HepG2 (cell line): Measurements from ENCODE around the gene ECHDC1. TPM values are rescaled to one million over a fixed set of nuclear protein-coding genes. Genes with fewer than 3 reads are reported as not detected.
"Not testable (repeated sequence)": the region's sequence is repeated elsewhere in the genome, so short reads cannot be mapped to it uniquely, and the experiment has no call there.

Experiments used
- ATAC-seq: fragments of 200-7000 bp; cut with Tn5 transposase; 3 replicates; pipeline ENCODE4 v1.9.1; 2020; ENCODE audit warnings: mild to moderate bottlenecking, moderate library complexity
- BruUV-seq: library from RNA; stranded (reverse); fragments of 400-500 nt; replicated peaks from 2 replicates; lab custom pipeline; 2021; lab: Mats Ljungman, UMichigan
- CTCF ChIA-PET: fragments of 300-600 bp; formaldehyde crosslinking; extraction: SDS; loops from one replicate; lab custom pipeline; 2021; ENCODE audit warnings: low total read pairs, inconsistent platforms, low intra/inter-chr PET ratio; lab: Yijun Ruan, JAX
- POLR2A ChIA-PET: fragments of 350-600 bp; sonication (Branson Sonifier 250); formaldehyde crosslinking; loops from one replicate; lab custom pipeline; 2020; ENCODE audit warnings: antibody characterized with exemption, inconsistent platforms; lab: Yijun Ruan, JAX
- DNase-seq: peaks from one replicate; pipeline ENCODE4 v3.0.0-alpha.2; 2015; ENCODE audit warnings: low spot score
- FAIRE-seq: peaks from 3 replicates; lab custom pipeline; 2011; peaks lifted over from hg19 to GRCh38; lab: Jason Lieb, UNC
- H2AFZ ChIP-seq: one replicate; pipeline ENCODE4 v1.6.1; 2011; ENCODE audit warnings: low read length, inconsistent platforms
- H3K27ac ChIP-seq: fragments of 300-600 bp; 3 replicates; pipeline ENCODE4 v1.8.0; 2011; ENCODE audit warnings: mixed run types, mild to moderate bottlenecking, mixed read lengths, low read length, inconsistent platforms; ENCODE audit not compliant: insufficient read depth; ENCODE audit errors: extremely low read length
- H3K27me3 ChIP-seq, 2 experiments: fragments of 200-600 bp in 1 of 2; 2 replicates in 1 of 2; 3 replicates in 1 of 2; pipeline versions ENCODE4 v1.6.0 to v1.8.0; 2011; ENCODE audit warnings: low read length in 2 of 2, mild to moderate bottlenecking in 2 of 2, moderate library complexity in 2 of 2, inconsistent platforms in 1 of 2; ENCODE audit not compliant: insufficient read depth in 2 of 2, control insufficient read depth in 1 of 2
- H3K36me3 ChIP-seq, 2 experiments: fragments of 200-600 bp in 1 of 2; replicated peaks in 1 of 2; 2 replicates in 1 of 2; 3 replicates in 1 of 2; pipeline versions ENCODE4 v1.5.1 to v1.8.0; 2011; ENCODE audit warnings: low read length in 2 of 2, inconsistent platforms in 1 of 2; ENCODE audit not compliant: insufficient read depth in 2 of 2, control insufficient read depth in 1 of 2
- H3K4me1 ChIP-seq: 2 replicates; pipeline ENCODE4 v1.5.1; 2012; ENCODE audit warnings: low read length, inconsistent platforms; ENCODE audit not compliant: insufficient read depth
- H3K4me2 ChIP-seq: 2 replicates; pipeline ENCODE4 v1.6.0; 2011; ENCODE audit warnings: low read depth, low read length, inconsistent platforms
- H3K4me3 ChIP-seq, 3 experiments: fragments of 200-600 bp in 1 of 3; sonication (generic), shearing (Covaris generic) in 1 of 3; replicated peaks in 1 of 3; 2 replicates each; pipeline ENCODE4 v1.5.1; 2011 to 2016; ENCODE audit warnings: low read length in 3 of 3, inconsistent platforms in 2 of 3, low read depth in 2 of 3, mild to moderate bottlenecking in 2 of 3, control low read depth in 1 of 3, mixed read lengths in 1 of 3; ENCODE audit not compliant: insufficient read depth in 1 of 3
- H3K79me2 ChIP-seq: one replicate; pipeline ENCODE4 v1.6.1; 2011; ENCODE audit warnings: low read length, inconsistent platforms; ENCODE audit not compliant: insufficient read depth
- H3K9ac ChIP-seq: 2 replicates; pipeline ENCODE4 v1.6.0; 2011; ENCODE audit warnings: mild to moderate bottlenecking, low read depth, low read length, inconsistent platforms; ENCODE audit not compliant: insufficient read depth
- H3K9me3 ChIP-seq: 2 replicates; pipeline ENCODE4 v1.5.1; 2012; ENCODE audit warnings: mild to moderate bottlenecking, low read length
- H4K20me1 ChIP-seq: 2 replicates; pipeline ENCODE4 v1.6.0; 2011; ENCODE audit warnings: inconsistent platforms, mild to moderate bottlenecking, low read length, moderate library complexity; ENCODE audit not compliant: insufficient read depth
- ARNT ChIP-seq: fragments of 450-650 bp; IDR thresholded peaks from 2 replicates; pipeline ENCODE4 v1.6.1; 2017
- FOXC1 ChIP-seq: sonication (generic); formaldehyde crosslinking; IDR thresholded peaks from 2 replicates; pipeline ENCODE4 v1.8.0; 2022; ENCODE audit warnings: mild to moderate bottlenecking, missing genetic modification reagents, borderline replicate concordance
- NR2C2 ChIP-seq: sonication (generic); formaldehyde crosslinking; IDR thresholded peaks from 2 replicates; pipeline ENCODE4 v1.4.0; 2020; ENCODE audit warnings: missing genetic modification reagents, mild to moderate bottlenecking, moderate library complexity, borderline replicate concordance
- RARA ChIP-seq: IDR thresholded peaks from 2 replicates; pipeline ENCODE4 v1.6.1; 2016; ENCODE audit warnings: missing genetic modification reagents, missing compliant biosample characterization
- SPEN ChIP-seq: sonication (generic); formaldehyde crosslinking; IDR thresholded peaks from 2 replicates; pipeline ENCODE4 v1.5.1; 2020; ENCODE audit warnings: low read depth, mild to moderate bottlenecking, missing genetic modification reagents
- YEATS2 ChIP-seq: sonication (generic); formaldehyde crosslinking; IDR thresholded peaks from 2 replicates; pipeline ENCODE4 v1.4.0; 2020; ENCODE audit warnings: missing genetic modification reagents, borderline replicate concordance
- ZNF30 ChIP-seq: sonication (generic); formaldehyde crosslinking; IDR thresholded peaks from 2 replicates; pipeline ENCODE4 v1.5.0; 2020; ENCODE audit warnings: mild to moderate bottlenecking, missing genetic modification reagents
- ZNF329 ChIP-seq: sonication (generic); formaldehyde crosslinking; IDR thresholded peaks from 2 replicates; pipeline ENCODE4 v1.9.0; 2021; ENCODE audit warnings: low read depth, mild to moderate bottlenecking, missing genetic modification reagents
- ZNF589 ChIP-seq: sonication (generic); formaldehyde crosslinking; conservative IDR thresholded peaks from 2 replicates; pipeline ENCODE4 v1.8.0; 2022; ENCODE audit warnings: mild to moderate bottlenecking, moderate library complexity, missing genetic modification reagents
- WGBS: methylation state at CpG from one replicate; pipeline ENCODE4 v1.1.6; 2017; ENCODE audit warnings: low lambda C conversion rate; 5-methylcytosine and 5-hydroxymethylcytosine counted together
- in situ Hi-C: cut with HindIII; loops from 2 replicates; pipeline ENCODE4 v1.10.0; 2017; ENCODE audit warnings: low pct_unique_long_range_greater_than_20kb; ENCODE audit not compliant: extremely low pct_ligation_motif_present
- intact Hi-C: fragments of 100-400 bp; cut with micrococcal nuclease; formaldehyde crosslinking; loops from one replicate; pipeline ENCODE4 v1.10.0; 2022; ENCODE audit not compliant: unreplicated experiment
- polyA plus RNA-seq, 8 experiments: library from polyadenylated mRNA; depleted of rRNA in 3 of 8; stranded (reverse) in 7 of 8; unstranded in 1 of 8; fragments of >200 nt; fragmentation: Illumina TruSeq in 4 of 8; extraction: Trizol in 4 of 8; gene quantifications; 2 replicates each; pipeline versions ENCODE4 v1.2.1 to v1.2.3, GENCODE V29; 2011 to 2016; ENCODE audit warnings: low read depth in 4 of 8, missing spikeins in 1 of 8, mixed read lengths in 1 of 8; ENCODE audit not compliant: insufficient read depth in 1 of 8
- total RNA-seq, 5 experiments: library from RNA; depleted of rRNA; stranded (reverse); fragments of >200 nt; fragmentation: Illumina TruSeq; extraction: Trizol; gene quantifications; 2 replicates each; pipeline ENCODE4 v1.2.3, GENCODE V29; 2016; ENCODE audit warnings: low read depth in 1 of 5
- TF ChIP-seq, protein P1 (sequence below): sonication (generic); formaldehyde crosslinking; IDR thresholded peaks from 2 replicates; pipeline ENCODE4 v1.4.0; 2020; ENCODE audit warnings: missing genetic modification reagents
- TF ChIP-seq, protein P2 (sequence below): sonication (generic); formaldehyde crosslinking; IDR thresholded peaks from 2 replicates; pipeline ENCODE4 v1.4.0; 2020; ENCODE audit warnings: mild to moderate bottlenecking, missing genetic modification reagents

The ECHDC1 gene
- total and polyA plus RNA-seq, 2 of the 13 experiments (the other 11 are each of a cell fraction or from before 2014, with no cell fraction given): 32.8 to 98.1 TPM

GRCh38 chr6:127331256-127331655, 12.2 kb downstream of the ECHDC1 start:
- peaks cover 17% of the 10 kb centered on the region for H3K79me2 ChIP-seq
- H3K4me1 ChIP-seq, in situ Hi-C loops, H3K27me3 ChIP-seq, H4K20me1 ChIP-seq, CTCF ChIA-PET, H3K4me3 ChIP-seq, H2AFZ ChIP-seq, FAIRE-seq, H3K4me2 ChIP-seq, H3K9ac ChIP-seq, intact Hi-C loops, DNase-seq, H3K9me3 ChIP-seq, BruUV-seq, ATAC-seq, H3K27ac ChIP-seq: not testable (repeated sequence)
- H3K36me3 ChIP-seq: peaks cover 2 to 27% of the 10 kb centered on the region in 2 experiments
- POLR2A ChIA-PET: interaction anchor here (1.5 kb wide), 1 partner anchor 65 kb away, joined by 4 read pairs; the partner anchor contains the start of gene RNF146
- WGBS: 94% methylated on average over 3 of the region's 3 CpGs

DNA sequence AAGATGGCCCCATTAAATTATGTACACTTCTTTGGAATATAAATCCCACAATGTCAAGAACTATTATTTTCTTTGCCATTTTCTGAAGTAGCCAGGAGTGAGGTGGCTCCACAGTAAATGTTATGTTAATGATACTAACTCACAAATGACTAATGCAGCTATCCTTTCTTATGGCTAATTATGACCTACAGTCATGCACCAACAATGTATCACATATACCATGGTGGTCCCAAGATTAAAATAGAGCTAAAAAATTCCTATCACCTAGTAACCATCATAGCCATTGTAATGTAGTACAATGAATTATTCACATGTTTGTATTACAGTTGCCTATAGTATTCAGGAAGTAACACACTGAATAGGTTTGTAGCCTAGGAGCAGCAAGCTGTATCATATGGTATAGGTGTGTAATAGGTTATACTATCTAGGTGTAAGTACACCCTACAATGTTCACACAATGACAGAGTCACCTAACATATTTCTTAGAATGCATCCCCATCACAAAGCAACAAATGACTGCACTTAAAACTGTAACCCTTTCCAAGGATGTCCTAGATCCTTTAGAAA, 15.3 kb downstream of the ECHDC1 start:
- ChIA-PET POLR2A (interaction anchor here (1.2 kb wide), 1 partner anchor 14 kb away, joined by 3 read pairs; no protein-coding TSS in a partner anchor), CTCF (no interaction called here)
- intact Hi-C loops (no loop called here), in situ Hi-C loops (no loop called here)
- peaks cover 4% of the 10 kb centered on the region; the same call in 1 of the 2 replicates for H4K20me1 ChIP-seq
- no peak overlapping the region for H3K27ac ChIP-seq
- no peaks in the 10 kb centered on the region for H3K9me3 ChIP-seq
- no peak overlapping the region for H3K9ac ChIP-seq
- BruUV-seq: no TSS peak
- H3K27me3 ChIP-seq: no peaks in the 10 kb centered on the region
- no peaks in the 10 kb centered on the region for H3K4me1 ChIP-seq
- FAIRE-seq (no peak), ATAC-seq (no peak), DNase-seq (no peak)
- peaks cover 8 to 47% of the 10 kb centered on the region in 2 experiments for H3K36me3 ChIP-seq
- no peak overlapping the region for H3K4me2 ChIP-seq
- H2AFZ ChIP-seq: no peak overlapping the region
- H3K4me3 ChIP-seq: no peak overlapping the region
- no peaks in the 10 kb centered on the region for H3K79me2 ChIP-seq
- TF ChIP-seq SPEN (CRISPR knock-in tag): no peak
- no peak for TF ChIP-seq FOXC1 (CRISPR knock-in tag)
- TF ChIP-seq YEATS2 (CRISPR knock-in tag): no peak
- TF ChIP-seq ARNT: no peak
- no peak for TF ChIP-seq NR2C2
- TF ChIP-seq, protein P1, sequence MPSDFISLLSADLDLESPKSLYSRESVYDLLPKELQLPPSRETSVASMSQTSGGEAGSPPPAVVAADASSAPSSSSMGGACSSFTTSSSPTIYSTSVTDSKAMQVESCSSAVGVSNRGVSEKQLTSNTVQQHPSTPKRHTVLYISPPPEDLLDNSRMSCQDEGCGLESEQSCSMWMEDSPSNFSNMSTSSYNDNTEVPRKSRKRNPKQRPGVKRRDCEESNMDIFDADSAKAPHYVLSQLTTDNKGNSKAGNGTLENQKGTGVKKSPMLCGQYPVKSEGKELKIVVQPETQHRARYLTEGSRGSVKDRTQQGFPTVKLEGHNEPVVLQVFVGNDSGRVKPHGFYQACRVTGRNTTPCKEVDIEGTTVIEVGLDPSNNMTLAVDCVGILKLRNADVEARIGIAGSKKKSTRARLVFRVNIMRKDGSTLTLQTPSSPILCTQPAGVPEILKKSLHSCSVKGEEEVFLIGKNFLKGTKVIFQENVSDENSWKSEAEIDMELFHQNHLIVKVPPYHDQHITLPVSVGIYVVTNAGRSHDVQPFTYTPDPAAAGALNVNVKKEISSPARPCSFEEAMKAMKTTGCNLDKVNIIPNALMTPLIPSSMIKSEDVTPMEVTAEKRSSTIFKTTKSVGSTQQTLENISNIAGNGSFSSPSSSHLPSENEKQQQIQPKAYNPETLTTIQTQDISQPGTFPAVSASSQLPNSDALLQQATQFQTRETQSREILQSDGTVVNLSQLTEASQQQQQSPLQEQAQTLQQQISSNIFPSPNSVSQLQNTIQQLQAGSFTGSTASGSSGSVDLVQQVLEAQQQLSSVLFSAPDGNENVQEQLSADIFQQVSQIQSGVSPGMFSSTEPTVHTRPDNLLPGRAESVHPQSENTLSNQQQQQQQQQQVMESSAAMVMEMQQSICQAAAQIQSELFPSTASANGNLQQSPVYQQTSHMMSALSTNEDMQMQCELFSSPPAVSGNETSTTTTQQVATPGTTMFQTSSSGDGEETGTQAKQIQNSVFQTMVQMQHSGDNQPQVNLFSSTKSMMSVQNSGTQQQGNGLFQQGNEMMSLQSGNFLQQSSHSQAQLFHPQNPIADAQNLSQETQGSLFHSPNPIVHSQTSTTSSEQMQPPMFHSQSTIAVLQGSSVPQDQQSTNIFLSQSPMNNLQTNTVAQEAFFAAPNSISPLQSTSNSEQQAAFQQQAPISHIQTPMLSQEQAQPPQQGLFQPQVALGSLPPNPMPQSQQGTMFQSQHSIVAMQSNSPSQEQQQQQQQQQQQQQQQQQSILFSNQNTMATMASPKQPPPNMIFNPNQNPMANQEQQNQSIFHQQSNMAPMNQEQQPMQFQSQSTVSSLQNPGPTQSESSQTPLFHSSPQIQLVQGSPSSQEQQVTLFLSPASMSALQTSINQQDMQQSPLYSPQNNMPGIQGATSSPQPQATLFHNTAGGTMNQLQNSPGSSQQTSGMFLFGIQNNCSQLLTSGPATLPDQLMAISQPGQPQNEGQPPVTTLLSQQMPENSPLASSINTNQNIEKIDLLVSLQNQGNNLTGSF (CRISPR knock-in tag): no peak
- TF ChIP-seq RARA (CRISPR knock-in tag): no peak
- TF ChIP-seq, protein P2, sequence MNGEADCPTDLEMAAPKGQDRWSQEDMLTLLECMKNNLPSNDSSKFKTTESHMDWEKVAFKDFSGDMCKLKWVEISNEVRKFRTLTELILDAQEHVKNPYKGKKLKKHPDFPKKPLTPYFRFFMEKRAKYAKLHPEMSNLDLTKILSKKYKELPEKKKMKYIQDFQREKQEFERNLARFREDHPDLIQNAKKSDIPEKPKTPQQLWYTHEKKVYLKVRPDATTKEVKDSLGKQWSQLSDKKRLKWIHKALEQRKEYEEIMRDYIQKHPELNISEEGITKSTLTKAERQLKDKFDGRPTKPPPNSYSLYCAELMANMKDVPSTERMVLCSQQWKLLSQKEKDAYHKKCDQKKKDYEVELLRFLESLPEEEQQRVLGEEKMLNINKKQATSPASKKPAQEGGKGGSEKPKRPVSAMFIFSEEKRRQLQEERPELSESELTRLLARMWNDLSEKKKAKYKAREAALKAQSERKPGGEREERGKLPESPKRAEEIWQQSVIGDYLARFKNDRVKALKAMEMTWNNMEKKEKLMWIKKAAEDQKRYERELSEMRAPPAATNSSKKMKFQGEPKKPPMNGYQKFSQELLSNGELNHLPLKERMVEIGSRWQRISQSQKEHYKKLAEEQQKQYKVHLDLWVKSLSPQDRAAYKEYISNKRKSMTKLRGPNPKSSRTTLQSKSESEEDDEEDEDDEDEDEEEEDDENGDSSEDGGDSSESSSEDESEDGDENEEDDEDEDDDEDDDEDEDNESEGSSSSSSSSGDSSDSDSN (CRISPR knock-in tag): no peak
- TF ChIP-seq ZNF30 (CRISPR knock-in tag): no peak
- TF ChIP-seq ZNF329: no peak
- TF ChIP-seq ZNF589 (CRISPR knock-in tag): no peak
